T-cell (primary cell): Measurements from ENCODE around the gene RAI14. TPM values are rescaled to one million over a fixed set of nuclear protein-coding genes. Genes with fewer than 3 reads are reported as not detected.

Source experiments
- ATAC-seq, 4 experiments: fragments of 200-7000 bp in 3 of 4; fragments of 150-1000 bp in 1 of 4; cut with Tn5 transposase; replicated peaks in 1 of 4; 1 replicate in 3 of 4; 2 replicates in 1 of 4; pipeline ENCODE4 v1.10.0; 2021; ENCODE audit warnings: moderate library complexity in 3 of 4, mild to moderate bottlenecking in 2 of 4, moderate number of reproducible peaks in 1 of 4
- CTCF ChIA-PET, 2 donors: fragments of 300-600 bp; sonication (Branson Sonifier 250); formaldehyde crosslinking; loops; one replicate each; lab custom pipeline; 2022; ENCODE audit warnings: antibody characterized with exemption in 2 of 2; lab: Charles Lee
- POLR2A ChIA-PET, 2 donors: fragments of 300-600 bp; sonication (Branson Sonifier 250); formaldehyde crosslinking; loops; one replicate each; lab custom pipeline; 2022; ENCODE audit warnings: antibody characterized with exemption in 2 of 2; lab: Charles Lee
- DNase-seq, 35 experiments: peaks; one replicate each; pipeline versions ENCODE4 v3.0.0 to v3.0.0-alpha.2; 2013 to 2023
- H3K27ac ChIP-seq: one replicate; pipeline ENCODE4 v1.5.1; 2013; ENCODE audit warnings: low read length
- H3K27me3 ChIP-seq, 2 experiments: replicated peaks in 1 of 2; 1 replicate in 1 of 2; 2 replicates in 1 of 2; pipeline versions ENCODE4 v1.6.1 to v1.7.0; 2013; ENCODE audit warnings: low read length in 1 of 2, mixed read lengths in 1 of 2; ENCODE audit not compliant: control insufficient read depth in 2 of 2, insufficient read depth in 2 of 2; ENCODE audit errors: extremely low read depth in 1 of 2
- H3K36me3 ChIP-seq, 2 donors: 1 replicate in 1 of 2; 2 replicates in 1 of 2; pipeline versions ENCODE4 v1.6.1 to v1.7.0; 2013; ENCODE audit warnings: low read length in 1 of 2; ENCODE audit not compliant: control insufficient read depth in 2 of 2, insufficient read depth in 1 of 2; ENCODE audit errors: extremely low read depth in 1 of 2
- H3K4me1 ChIP-seq, 2 experiments: 1 replicate in 1 of 2; 2 replicates in 1 of 2; pipeline versions ENCODE4 v1.6.1 to v1.7.0; 2013; ENCODE audit warnings: low read length in 2 of 2, mixed read lengths in 1 of 2; ENCODE audit not compliant: insufficient read depth in 2 of 2, control insufficient read depth in 1 of 2; ENCODE audit errors: extremely low read depth in 1 of 2
- H3K4me3 ChIP-seq, 2 donors: 1 replicate in 1 of 2; 2 replicates in 1 of 2; pipeline versions ENCODE4 v1.5.1 to v1.7.0; 2013; ENCODE audit warnings: mild to moderate bottlenecking in 2 of 2, low read length in 1 of 2, moderate library complexity in 1 of 2; ENCODE audit not compliant: control insufficient read depth in 1 of 2; ENCODE audit errors: extremely low read depth in 1 of 2
- H3K9me3 ChIP-seq: 2 replicates; pipeline ENCODE4 v1.7.0; 2013
- H3K27ac Mint-ChIP-seq, 2 donors: one replicate each; pipeline ENCODE4 v1.8.0; 2020 to 2021; ENCODE audit warnings: mild to moderate bottlenecking in 2 of 2, mixed read lengths in 2 of 2
- H3K27me3 Mint-ChIP-seq, 2 donors: one replicate each; pipeline ENCODE4 v1.8.0; 2021 to 2022; ENCODE audit warnings: mixed read lengths in 2 of 2
- H3K36me3 Mint-ChIP-seq: one replicate; pipeline ENCODE4 v1.8.0; 2021; ENCODE audit warnings: mixed read lengths
- H3K4me1 Mint-ChIP-seq, 3 donors: one replicate each; pipeline ENCODE4 v1.8.0; 2020 to 2022; ENCODE audit warnings: mixed read lengths in 3 of 3, mild to moderate bottlenecking in 1 of 3
- H3K4me3 Mint-ChIP-seq, 3 donors: one replicate each; pipeline ENCODE4 v1.8.0; 2020 to 2022; ENCODE audit warnings: mild to moderate bottlenecking in 3 of 3, mixed read lengths in 3 of 3, moderate library complexity in 3 of 3
- H3K9me3 Mint-ChIP-seq, 3 donors: one replicate each; pipeline ENCODE4 v1.8.0; 2020 to 2022; ENCODE audit warnings: mixed read lengths in 3 of 3
- WGBS: methylation state at CpG from one replicate; pipeline ENCODE4 v1.1.5; 2013; ENCODE audit warnings: missing lambda C conversion rate; ENCODE audit not compliant: insufficient coverage; 5-methylcytosine and 5-hydroxymethylcytosine counted together
- total RNA-seq, 35 experiments: library from RNA in 6 of 35; stranded (reverse) in 6 of 35; fragments of 120-200 nt in 1 of 35; gene quantifications; one replicate each; pipeline versions ENCODE4 v1.2.1 to v1.2.4 and lab custom pipeline; 2013 to 2026

Gene RAI14
- total RNA-seq, 5 donors from 2014 or later (not counting 1 experiment from before 2014, with no cell fraction given), result 0.59 to 2.2 (median 0.96) TPM

DNA sequence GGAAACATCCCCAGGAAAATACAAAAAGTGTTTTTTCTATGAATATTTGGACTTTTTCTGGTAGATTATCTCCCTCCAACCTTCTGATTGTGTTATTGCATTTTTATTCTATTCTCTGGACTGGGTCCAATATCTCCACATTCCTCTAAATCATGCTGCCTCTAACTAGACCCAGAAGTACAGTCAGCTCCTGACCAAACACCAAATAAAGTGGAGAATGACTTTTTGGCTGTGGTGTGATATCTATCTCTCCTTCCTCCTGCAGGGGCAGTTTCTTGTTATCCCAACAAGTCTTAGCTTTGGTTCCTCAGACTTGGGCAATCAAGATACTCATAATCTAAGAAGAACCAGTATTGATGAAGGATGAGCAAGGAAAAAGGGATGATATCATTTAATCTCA lies 3.2 kb upstream of the RAI14 start:
- H3K27me3 Mint-ChIP-seq, result peaks cover 19 to 21% of the 10 kb centered on the region in 2 donors
- no peaks in the 10 kb centered on the region for H3K36me3 Mint-ChIP-seq
- ChIA-PET CTCF (no interaction called here), POLR2A (no interaction called here)
- H3K4me3 Mint-ChIP-seq, result no peak overlapping the region
- peaks cover 20 to 22% (median 21%) of the 10 kb centered on the region in 3 donors for H3K4me1 Mint-ChIP-seq
- H3K4me1 ChIP-seq, result peaks cover 5 to 18% of the 10 kb centered on the region in 2 experiments
- H3K9me3 Mint-ChIP-seq, result no peaks in the 10 kb centered on the region
- no peak overlapping the region for H3K4me3 ChIP-seq
- H3K27ac ChIP-seq, result no peak overlapping the region
- H3K9me3 ChIP-seq, result no peaks in the 10 kb centered on the region
- H3K36me3 ChIP-seq, result no peaks in the 10 kb centered on the region
- ATAC-seq (no peak), DNase-seq (no peak)
- peaks cover 0 to 17% of the 10 kb centered on the region in 2 experiments for H3K27me3 ChIP-seq
- H3K27ac Mint-ChIP-seq, result no peak overlapping the region

DNA sequence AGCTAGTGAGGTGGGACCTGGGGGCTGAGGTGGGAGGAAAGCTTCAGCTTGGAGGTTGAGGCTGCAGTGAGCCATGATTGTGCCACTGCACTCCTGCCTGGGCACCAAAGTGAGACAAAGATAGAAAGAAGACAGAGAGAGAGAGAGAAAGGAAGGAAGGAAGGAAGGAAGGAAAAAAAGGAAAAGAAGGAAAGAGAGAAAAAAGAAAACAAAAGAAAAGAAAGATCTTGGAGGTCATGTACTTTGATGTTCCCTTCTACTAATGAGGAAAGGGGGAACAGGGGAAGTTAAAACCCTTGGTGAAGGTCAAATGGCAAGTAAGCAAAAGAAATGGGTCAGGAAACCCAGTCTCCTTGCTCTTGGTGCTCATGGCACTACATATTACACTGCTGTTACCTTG lies 2.4 kb upstream of the RAI14 start:
- Mint-ChIP-seq H3K4me3 (no peak overlapping the region), H3K36me3 (no peaks in the 10 kb centered on the region), H3K4me1 (peaks cover 21 to 25% (median 24%) of the 10 kb centered on the region in 3 donors), H3K27ac (peak overlapping the region in 1 of 2 donors; percentile 18), H3K27me3 (peaks cover 16 to 18% of the 10 kb centered on the region in 2 donors), H3K9me3 (no peaks in the 10 kb centered on the region)
- Histone ChIP-seq H3K36me3 (no peaks in the 10 kb centered on the region), H3K27ac (no peak overlapping the region), H3K27me3 (peaks cover 0 to 15% of the 10 kb centered on the region in 2 experiments), H3K4me3 (no peak overlapping the region), H3K4me1 (peaks cover 5 to 19% of the 10 kb centered on the region in 2 experiments), H3K9me3 (no peaks in the 10 kb centered on the region)
- DNase-seq (no peak), ATAC-seq (no peak)
- CTCF ChIA-PET, result no interaction called here
- POLR2A ChIA-PET, result no interaction called here

DNA sequence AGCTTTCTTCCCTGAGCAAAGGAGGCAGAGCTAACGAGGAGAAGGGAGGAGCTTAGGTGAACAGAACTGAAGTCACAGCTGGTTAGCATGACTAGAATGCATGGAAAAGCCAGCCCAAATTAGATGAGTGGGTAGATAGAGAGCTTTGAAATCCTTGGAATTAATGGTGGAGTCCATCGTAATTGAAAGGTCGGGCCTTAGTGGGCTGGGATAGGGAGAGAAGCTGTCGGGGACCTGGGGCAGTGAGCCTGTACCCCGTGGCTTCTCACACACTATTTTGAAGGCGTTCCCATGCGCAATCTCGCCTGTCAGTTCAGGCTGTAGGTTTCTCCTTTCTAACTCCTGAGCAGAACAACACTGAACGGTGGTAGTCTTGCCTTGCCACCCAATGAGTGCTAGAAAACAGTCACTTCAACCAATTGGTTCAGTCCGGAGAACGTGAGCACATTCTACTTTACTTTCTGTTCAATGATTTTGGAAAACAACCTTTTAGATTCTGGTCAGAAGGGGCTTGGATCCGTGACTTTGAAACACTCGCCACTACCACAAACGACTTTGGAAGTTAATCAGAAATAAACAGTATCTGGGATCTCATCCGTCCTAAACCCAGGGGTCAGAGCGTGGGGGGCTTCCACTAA lies 655 bp upstream of the RAI14 start:
- Histone ChIP-seq H3K27me3 (peaks cover 0 to 22% of the 10 kb centered on the region in 2 experiments), H3K27ac (no peak overlapping the region), H3K4me1 (peaks cover 5 to 19% of the 10 kb centered on the region in 2 experiments), H3K36me3 (no peaks in the 10 kb centered on the region), H3K4me3 (peak overlapping the region; percentile 46 to 82), H3K9me3 (no peaks in the 10 kb centered on the region)
- ChIA-PET POLR2A (no interaction called here), CTCF (no interaction called here)
- peak; percentile 62 to 88 (median 70) for ATAC-seq
- WGBS, result 3% methylated on average over 14 of the region's 16 CpGs
- H3K4me1 Mint-ChIP-seq, result peaks cover 21 to 26% (median 24%) of the 10 kb centered on the region in 3 donors
- no peaks in the 10 kb centered on the region for H3K9me3 Mint-ChIP-seq
- DNase-seq, result peak in 16 of 35 experiments; percentile 1 to 50 (median 14)
- H3K27me3 Mint-ChIP-seq, result peaks cover 20 to 27% of the 10 kb centered on the region in 2 donors
- no peaks in the 10 kb centered on the region for H3K36me3 Mint-ChIP-seq
- H3K27ac Mint-ChIP-seq, result peak overlapping the region; percentile 76 to 84
- peak overlapping the region; percentile 86 to 98 (median 91) for H3K4me3 Mint-ChIP-seq

DNA sequence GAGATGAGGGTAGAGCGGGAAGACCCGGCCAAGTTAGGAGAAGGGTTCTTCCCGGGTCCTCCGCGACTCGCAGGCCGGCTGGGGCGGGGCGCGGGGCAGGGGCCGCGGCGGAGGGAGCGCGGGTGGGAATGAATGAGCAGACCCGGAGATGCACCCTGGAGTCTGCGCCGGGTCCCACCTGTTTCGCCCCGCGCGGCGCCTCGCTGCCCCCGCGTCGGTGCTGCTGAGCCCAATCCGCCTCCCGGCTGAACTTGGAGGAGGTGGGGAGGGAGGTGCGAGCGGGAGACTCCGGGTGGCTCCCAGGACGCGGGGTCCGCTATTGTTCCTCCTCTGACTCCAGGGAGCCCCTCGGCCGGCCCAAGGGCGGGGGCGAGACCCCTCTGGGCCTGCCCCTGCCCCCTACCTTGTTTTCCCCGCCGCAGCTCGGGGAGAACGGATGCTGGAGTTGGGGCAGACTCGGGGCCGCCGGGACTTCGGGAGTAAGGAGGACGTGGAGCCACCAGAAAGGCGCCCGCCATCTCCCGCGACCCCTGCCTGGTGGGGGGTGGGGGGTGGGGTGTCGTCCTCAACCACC lies 659 bp downstream of the RAI14 start:
- POLR2A ChIA-PET, result no interaction called here
- Mint-ChIP-seq H3K4me3 (peak overlapping the region; percentile 69 to 98 (median 76)), H3K27ac (no peak overlapping the region), H3K27me3 (peaks cover 30 to 36% of the 10 kb centered on the region in 2 donors), H3K9me3 (no peaks in the 10 kb centered on the region), H3K4me1 (peaks cover 21 to 26% (median 24%) of the 10 kb centered on the region in 3 donors), H3K36me3 (no peaks in the 10 kb centered on the region)
- DNase-seq (no peak), ATAC-seq (peak in 1 of 4 experiments; percentile 12)
- Histone ChIP-seq H3K27me3 (peaks cover 0 to 26% of the 10 kb centered on the region in 2 experiments), H3K4me1 (peaks cover 5 to 19% of the 10 kb centered on the region in 2 experiments), H3K4me3 (peak overlapping the region; percentile 52 to 82), H3K9me3 (no peaks in the 10 kb centered on the region), H3K27ac (no peak overlapping the region), H3K36me3 (no peaks in the 10 kb centered on the region)
- WGBS, result under 1% methylated on average over 39 of the region's 53 CpGs
- CTCF ChIA-PET, result interaction anchor here in 1 of 2 donors (0.7 kb wide), 1 partner anchor 247 kb away, joined by 3 read pairs; no protein-coding TSS in a partner anchor

DNA sequence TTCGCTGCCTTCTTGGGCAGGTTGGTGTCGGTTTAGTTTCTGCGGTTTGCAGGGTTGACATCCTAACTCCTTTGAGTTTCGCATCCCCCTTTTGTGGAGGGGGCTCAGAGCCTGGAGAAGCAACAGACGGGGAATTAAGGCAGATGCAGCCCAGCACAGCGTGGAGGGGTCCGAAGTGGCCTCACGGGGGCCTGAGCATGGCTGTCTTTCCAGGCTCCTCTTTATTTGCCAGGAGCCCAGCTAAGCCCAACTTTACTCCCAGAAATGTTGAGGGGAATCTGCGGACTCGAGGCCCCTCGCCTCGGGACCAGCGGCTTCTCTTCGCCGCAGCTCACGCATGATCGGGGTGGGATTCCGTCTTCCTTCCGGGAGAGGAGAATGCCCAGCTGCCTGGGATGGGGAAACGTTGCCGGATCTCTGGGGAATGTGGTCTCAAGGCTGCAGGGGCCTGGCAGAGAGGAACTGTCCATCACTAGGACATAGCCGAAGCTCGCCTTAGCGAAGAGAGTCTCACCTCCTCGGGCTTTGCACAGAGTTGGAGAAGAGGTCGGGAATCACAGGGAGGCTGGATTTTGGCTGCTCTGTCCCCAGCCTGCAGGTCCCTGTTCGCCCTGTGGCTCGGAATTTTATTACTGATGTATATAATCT lies 1.3 kb downstream of the RAI14 start:
- Histone ChIP-seq H3K27me3 (peaks cover 0 to 28% of the 10 kb centered on the region in 2 experiments), H3K27ac (no peak overlapping the region), H3K36me3 (no peaks in the 10 kb centered on the region), H3K4me3 (peak overlapping the region; percentile 52 to 82), H3K9me3 (no peaks in the 10 kb centered on the region), H3K4me1 (peaks cover 5 to 19% of the 10 kb centered on the region in 2 experiments)
- H3K36me3 Mint-ChIP-seq, result no peaks in the 10 kb centered on the region
- POLR2A ChIA-PET, result no interaction called here
- 7% methylated on average over 22 of the region's 28 CpGs for WGBS
- no peak for DNase-seq
- H3K9me3 Mint-ChIP-seq, result no peaks in the 10 kb centered on the region
- peak overlapping the region; percentile 69 to 98 (median 76) for H3K4me3 Mint-ChIP-seq
- peaks cover 34 to 40% of the 10 kb centered on the region in 2 donors for H3K27me3 Mint-ChIP-seq
- peak overlapping the region; percentile 1 to 31 for H3K27ac Mint-ChIP-seq
- ATAC-seq, result no peak
- peaks cover 21 to 26% (median 24%) of the 10 kb centered on the region in 3 donors for H3K4me1 Mint-ChIP-seq
- CTCF ChIA-PET, result no interaction called here

DNA sequence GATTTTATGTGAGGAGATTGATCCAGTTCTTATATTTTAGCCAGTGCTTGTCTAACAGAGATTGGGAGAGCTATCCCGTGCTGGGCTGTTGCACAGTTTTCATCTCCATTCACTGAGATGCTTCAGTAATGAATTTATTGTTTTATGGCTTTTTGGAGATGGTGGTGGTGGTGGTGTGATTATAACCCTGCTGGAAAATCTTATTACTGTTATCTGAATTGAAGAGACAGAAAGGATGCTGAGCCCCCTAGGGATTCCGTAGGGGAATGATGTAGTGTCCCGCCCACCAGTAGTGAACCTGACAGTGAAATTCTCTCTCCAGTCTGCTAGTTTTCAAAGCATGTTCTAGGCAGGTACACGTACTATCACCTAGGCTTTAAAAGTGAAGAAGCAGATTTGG lies 1.9 kb downstream of the RAI14 start:
- H3K4me3 ChIP-seq, result peak overlapping the region in 1 of 2 donors; percentile 82
- no peak overlapping the region for H3K27ac ChIP-seq
- peaks cover 34 to 40% of the 10 kb centered on the region in 2 donors for H3K27me3 Mint-ChIP-seq
- peaks cover 5 to 19% of the 10 kb centered on the region in 2 experiments for H3K4me1 ChIP-seq
- DNase-seq, result no peak
- peak overlapping the region; percentile 69 to 98 (median 76) for H3K4me3 Mint-ChIP-seq
- H3K27ac Mint-ChIP-seq, result peak overlapping the region in 1 of 2 donors; percentile 1
- H3K9me3 ChIP-seq, result no peaks in the 10 kb centered on the region
- peaks cover 21 to 26% (median 24%) of the 10 kb centered on the region in 3 donors for H3K4me1 Mint-ChIP-seq
- POLR2A ChIA-PET, result no interaction called here
- CTCF ChIA-PET, result no interaction called here
- H3K9me3 Mint-ChIP-seq, result no peaks in the 10 kb centered on the region
- H3K36me3 Mint-ChIP-seq, result no peaks in the 10 kb centered on the region
- no peak for ATAC-seq
- WGBS, result no CpG with 5 or more reads among the region's 4 CpGs
- peaks cover 0 to 28% of the 10 kb centered on the region in 2 experiments for H3K27me3 ChIP-seq
- no peaks in the 10 kb centered on the region for H3K36me3 ChIP-seq
